Spleen (tissue), 7 donors: ENCODE measurements around the gene DPH6.

Experiments
- CTCF ChIP-seq, 11 experiments: fragments of 200-600 bp in 7 of 11; fragments of 450-650 bp in 4 of 11; sonication (generic) in 4 of 11; IDR thresholded peaks in 8 of 11; conservative IDR thresholded peaks in 3 of 11; 1 replicate in 7 of 11; 2 replicates in 4 of 11; pipeline versions ENCODE4 v1.4.0 to v1.8.0; 2016 to 2021; ENCODE audit warnings: antibody characterized with exemption in 11 of 11, inconsistent platforms in 4 of 11, mild to moderate bottlenecking in 1 of 11
- POLR2A ChIP-seq, 3 donors: fragments of 450-650 bp; IDR thresholded peaks; one replicate each; pipeline ENCODE4 v1.5.1; 2017; ENCODE audit warnings: antibody characterized with exemption in 3 of 3, mild to moderate bottlenecking in 1 of 3
- POLR2AphosphoS5 ChIP-seq, 3 donors: sonication (generic); formaldehyde crosslinking; IDR thresholded peaks; one replicate each; pipeline ENCODE4 v1.5.1; 2017; ENCODE audit warnings: antibody characterized with exemption in 3 of 3
- donor health status: DM: no; HTN: no; CAD: no; lungs with moderate emphysema.
- donor health status: DM: no; HTN: no; CAD: no.
- donor health status: DM: no; HTN: no; CAD: no.

- TF ChIP-seq CTCF (IDR thresholded peaks at IDR 0.05 in 8 of 11, conservative IDR thresholded peaks at IDR 0.05 in 3 of 11) (no peak), POLR2AphosphoS5 (IDR thresholded peaks at IDR 0.05) (no peak), POLR2A (IDR thresholded peaks at IDR 0.05) (no peak)
Measured at GRCh38 chr15:35448294-35448693, 97.7 kb downstream of the DPH6 start.
